Activated CD4-positive, alpha-beta T cell treated with anti-CD3 and anti-CD28 coated beads, Interleukin-2, amount 10 ng/mL, durations not matched to agents 7 days and 5 days (primary cell): ENCODE measurements around the gene DGKB. TPM values are rescaled to one million over a fixed set of nuclear protein-coding genes. Genes with fewer than 3 reads are reported as not detected.

Experiments
- CTCF ChIA-PET: fragments of 350-600 bp; sonication (Branson Sonifier 250); formaldehyde crosslinking; loops from one replicate; lab custom pipeline; 2021; ENCODE audit warnings: antibody characterized with exemption; lab: Charles Lee
- POLR2A ChIA-PET: fragments of 350-600 bp; sonication (Branson Sonifier 250); formaldehyde crosslinking; loops from one replicate; lab custom pipeline; 2021; ENCODE audit warnings: antibody characterized with exemption; lab: Charles Lee
- DNase-seq: peaks from one replicate; pipeline ENCODE4 v3.0.0-alpha.2; 2020
- H3K27ac Mint-ChIP-seq: one replicate; pipeline ENCODE4 v1.8.0; 2021; ENCODE audit warnings: mild to moderate bottlenecking, moderate library complexity, mixed read lengths
- H3K27me3 Mint-ChIP-seq: one replicate; pipeline ENCODE4 v1.8.0; 2021; ENCODE audit warnings: mixed read lengths
- H3K36me3 Mint-ChIP-seq: one replicate; pipeline ENCODE4 v1.8.0; 2021; ENCODE audit warnings: low read depth, mixed read lengths
- H3K4me1 Mint-ChIP-seq: one replicate; pipeline ENCODE4 v1.8.0; 2021; ENCODE audit warnings: mixed read lengths
- H3K4me3 Mint-ChIP-seq: one replicate; pipeline ENCODE4 v1.8.0; 2021; ENCODE audit warnings: mild to moderate bottlenecking, moderate library complexity, mixed read lengths
- H3K9me3 Mint-ChIP-seq: one replicate; pipeline ENCODE4 v1.8.0; 2021; ENCODE audit warnings: mixed read lengths
- total RNA-seq, 2 experiments: library from RNA; stranded (reverse); gene quantifications; one replicate each; pipeline ENCODE4 v1.2.3, GENCODE V29; 2021

The DGKB gene
- total RNA-seq, 2 experiments from 2014 or later: not detected

- ChIA-PET CTCF (no interaction called here), POLR2A (no interaction called here)
- no peaks in the 10 kb centered on the region for H3K36me3 Mint-ChIP-seq
- no peak for DNase-seq
- H3K9me3 Mint-ChIP-seq: peaks cover 6% of the 10 kb centered on the region
- no peaks in the 10 kb centered on the region for H3K27me3 Mint-ChIP-seq
- H3K4me3 Mint-ChIP-seq: no peak overlapping the region
- H3K27ac Mint-ChIP-seq: no peak overlapping the region
- H3K4me1 Mint-ChIP-seq: no peaks in the 10 kb centered on the region
Observed at GRCh38 chr7:14606101-14606500, 296.4 kb downstream of the DGKB start.

- H3K27ac Mint-ChIP-seq: no peak overlapping the region
- no peaks in the 10 kb centered on the region for H3K36me3 Mint-ChIP-seq
- ChIA-PET POLR2A (no interaction called here), CTCF (no interaction called here)
- no peak overlapping the region for H3K4me3 Mint-ChIP-seq
- peaks cover 4% of the 10 kb centered on the region for H3K9me3 Mint-ChIP-seq
- H3K4me1 Mint-ChIP-seq: no peaks in the 10 kb centered on the region
- no peaks in the 10 kb centered on the region for H3K27me3 Mint-ChIP-seq
- DNase-seq: no peak
Observed at GRCh38 chr7:14604606-14605005, 297.9 kb downstream of the DGKB start.

GRCh38 chr7:14602851-14603250, 299.7 kb downstream of the DGKB start:
- no peaks in the 10 kb centered on the region for H3K27me3 Mint-ChIP-seq
- H3K4me3 Mint-ChIP-seq: no peak overlapping the region
- POLR2A ChIA-PET: no interaction called here
- no peaks in the 10 kb centered on the region for H3K9me3 Mint-ChIP-seq
- no peak for DNase-seq
- H3K36me3 Mint-ChIP-seq: no peaks in the 10 kb centered on the region
- no peak overlapping the region for H3K27ac Mint-ChIP-seq
- H3K4me1 Mint-ChIP-seq: no peaks in the 10 kb centered on the region
- CTCF ChIA-PET: no interaction called here

- Mint-ChIP-seq H3K27ac (no peak overlapping the region), H3K36me3 (no peaks in the 10 kb centered on the region), H3K27me3 (no peaks in the 10 kb centered on the region), H3K4me1 (no peaks in the 10 kb centered on the region), H3K4me3 (no peak overlapping the region), H3K9me3 (no peaks in the 10 kb centered on the region)
- DNase-seq: no peak
- ChIA-PET CTCF (no interaction called here), POLR2A (no interaction called here)
Observed at GRCh38 chr7:14600766-14601367, 301.7 kb downstream of the DGKB start.

- Mint-ChIP-seq H3K4me1 (no peaks in the 10 kb centered on the region), H3K36me3 (no peaks in the 10 kb centered on the region), H3K9me3 (no peaks in the 10 kb centered on the region), H3K27ac (no peak overlapping the region), H3K4me3 (no peak overlapping the region), H3K27me3 (no peaks in the 10 kb centered on the region)
- ChIA-PET POLR2A (no interaction called here), CTCF (no interaction called here)
- DNase-seq: no peak
Observed at GRCh38 chr7:14598978-14599377, 303.6 kb downstream of the DGKB start.

GRCh38 chr7:14596421-14596820, 306.1 kb downstream of the DGKB start:
- Mint-ChIP-seq H3K9me3 (no peaks in the 10 kb centered on the region), H3K27ac (no peak overlapping the region), H3K27me3 (no peaks in the 10 kb centered on the region), H3K4me1 (no peaks in the 10 kb centered on the region), H3K36me3 (no peaks in the 10 kb centered on the region), H3K4me3 (no peak overlapping the region)
- DNase-seq: no peak
- CTCF ChIA-PET: no interaction called here
- POLR2A ChIA-PET: no interaction called here

GRCh38 chr7:14590206-14590605, 312.3 kb downstream of the DGKB start:
- H3K27ac Mint-ChIP-seq: no peak overlapping the region
- no peak overlapping the region for H3K4me3 Mint-ChIP-seq
- DNase-seq: no peak
- ChIA-PET POLR2A (no interaction called here), CTCF (no interaction called here)
- H3K27me3 Mint-ChIP-seq: no peaks in the 10 kb centered on the region
- H3K36me3 Mint-ChIP-seq: no peaks in the 10 kb centered on the region
- peaks cover 15% of the 10 kb centered on the region for H3K9me3 Mint-ChIP-seq
- no peaks in the 10 kb centered on the region for H3K4me1 Mint-ChIP-seq

- no peak for DNase-seq
- Mint-ChIP-seq H3K9me3 (peaks cover 21% of the 10 kb centered on the region), H3K4me3 (no peak overlapping the region), H3K27ac (no peak overlapping the region), H3K4me1 (no peaks in the 10 kb centered on the region), H3K36me3 (no peaks in the 10 kb centered on the region), H3K27me3 (no peaks in the 10 kb centered on the region)
- ChIA-PET CTCF (no interaction called here), POLR2A (no interaction called here)
Observed at GRCh38 chr7:14585232-14585631, 317.3 kb downstream of the DGKB start.

GRCh38 chr7:14583518-14583917, 319.0 kb downstream of the DGKB start:
- Mint-ChIP-seq H3K4me1 (no peaks in the 10 kb centered on the region), H3K36me3 (no peaks in the 10 kb centered on the region), H3K27me3 (no peaks in the 10 kb centered on the region), H3K27ac (no peak overlapping the region), H3K9me3 (peaks cover 21% of the 10 kb centered on the region), H3K4me3 (no peak overlapping the region)
- DNase-seq: no peak
- ChIA-PET CTCF (no interaction called here), POLR2A (no interaction called here)

- Mint-ChIP-seq H3K9me3 (peaks cover 19% of the 10 kb centered on the region), H3K4me1 (no peaks in the 10 kb centered on the region), H3K27me3 (no peaks in the 10 kb centered on the region), H3K36me3 (no peaks in the 10 kb centered on the region), H3K4me3 (no peak overlapping the region), H3K27ac (no peak overlapping the region)
- CTCF ChIA-PET: no interaction called here
- no peak for DNase-seq
- POLR2A ChIA-PET: no interaction called here
Observed at GRCh38 chr7:14582010-14582409, 320.5 kb downstream of the DGKB start.

GRCh38 chr7:14579971-14580370, 322.6 kb downstream of the DGKB start:
- no peak for DNase-seq
- POLR2A ChIA-PET: no interaction called here
- Mint-ChIP-seq H3K36me3 (no peaks in the 10 kb centered on the region), H3K27me3 (no peaks in the 10 kb centered on the region), H3K4me3 (no peak overlapping the region), H3K4me1 (no peaks in the 10 kb centered on the region), H3K9me3 (peaks cover 4% of the 10 kb centered on the region), H3K27ac (no peak overlapping the region)
- CTCF ChIA-PET: no interaction called here

GRCh38 chr7:14576578-14576977, 326.0 kb downstream of the DGKB start:
- H3K9me3 Mint-ChIP-seq: peaks cover 2% of the 10 kb centered on the region
- H3K4me1 Mint-ChIP-seq: no peaks in the 10 kb centered on the region
- no peak overlapping the region for H3K4me3 Mint-ChIP-seq
- DNase-seq: no peak
- no peaks in the 10 kb centered on the region for H3K36me3 Mint-ChIP-seq
- H3K27ac Mint-ChIP-seq: no peak overlapping the region
- ChIA-PET CTCF (no interaction called here), POLR2A (no interaction called here)
- H3K27me3 Mint-ChIP-seq: no peaks in the 10 kb centered on the region

- H3K4me3 Mint-ChIP-seq: no peak overlapping the region
- peaks cover 9% of the 10 kb centered on the region for H3K9me3 Mint-ChIP-seq
- H3K4me1 Mint-ChIP-seq: no peaks in the 10 kb centered on the region
- H3K36me3 Mint-ChIP-seq: no peaks in the 10 kb centered on the region
- no peaks in the 10 kb centered on the region for H3K27me3 Mint-ChIP-seq
- ChIA-PET CTCF (no interaction called here), POLR2A (no interaction called here)
- no peak for DNase-seq
- H3K27ac Mint-ChIP-seq: no peak overlapping the region
Observed at GRCh38 chr7:14570750-14571607, 331.6 kb downstream of the DGKB start.

- Mint-ChIP-seq H3K36me3 (no peaks in the 10 kb centered on the region), H3K9me3 (no peaks in the 10 kb centered on the region), H3K27me3 (no peaks in the 10 kb centered on the region), H3K4me1 (no peaks in the 10 kb centered on the region), H3K27ac (no peak overlapping the region), H3K4me3 (no peak overlapping the region)
- POLR2A ChIA-PET: no interaction called here
- CTCF ChIA-PET: no interaction called here
- no peak for DNase-seq
Observed at GRCh38 chr7:14552060-14552459, 350.5 kb downstream of the DGKB start.
